NCI-H345 treated with DMSO at 0.1 percent for 48 hours (cell line): ENCODE data around the gene MAP4K3.
A peak's percentile ranks its signal among the peaks of the same experiment; 100 is the strongest.

Experiments
- DNase-seq: peaks from one replicate; lab custom pipeline; 2025; ENCODE audit not compliant: unreplicated experiment; lab: John Stamatoyannopoulos, UW

Gene MAP4K3

DNA sequence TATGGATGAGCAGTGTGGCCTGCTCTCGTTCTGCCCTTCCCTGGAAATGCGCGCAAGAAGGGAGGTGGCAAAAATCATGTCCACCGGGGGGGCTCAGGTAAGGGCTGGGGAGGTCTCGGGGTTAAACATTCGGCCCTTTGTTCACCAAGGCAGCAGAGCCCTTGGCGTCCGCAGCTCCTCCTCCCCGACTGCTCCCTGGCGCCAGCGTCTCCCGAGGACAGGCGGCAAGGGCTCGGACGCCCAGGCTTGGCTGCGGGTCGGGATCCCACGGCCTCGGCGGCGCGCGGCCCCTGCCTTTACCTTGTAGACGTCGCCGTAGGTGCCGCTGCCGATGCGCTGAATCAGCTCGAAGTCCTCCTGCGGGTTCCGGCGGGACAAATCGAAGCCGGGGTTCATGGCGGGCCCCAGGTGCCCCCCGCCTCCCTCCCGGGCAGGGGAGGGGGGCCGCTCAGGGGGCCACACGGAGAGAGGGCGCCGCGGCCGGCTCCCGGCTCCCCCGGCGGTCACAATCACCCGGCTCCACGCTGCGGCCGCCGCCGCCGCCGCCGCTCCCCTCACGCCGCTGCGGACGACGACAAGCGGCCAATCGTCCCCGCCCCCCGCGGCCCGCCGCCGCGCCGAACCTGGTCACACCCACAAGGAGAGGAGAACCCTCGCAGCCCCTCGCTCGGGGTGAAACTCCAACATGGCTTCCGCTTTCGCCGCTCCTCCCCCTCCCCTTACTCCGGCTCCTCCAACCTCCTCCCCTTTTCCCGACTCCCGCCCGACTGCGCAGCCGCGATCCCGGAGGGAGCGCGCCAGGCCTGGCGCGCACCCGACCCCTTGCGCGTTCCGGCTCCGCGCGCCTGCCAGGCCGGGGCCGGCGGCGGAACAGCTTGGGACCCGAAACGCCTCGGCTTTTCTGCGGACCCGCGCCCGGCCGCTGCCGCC, at the start of gene MAP4K3:
MAP4K3 (minus strand) TSS at position 694 of the 930 bp plus-strand sequence; CDS start at position 396, 298 bp downstream.
- peak; percentile 85 for DNase-seq

DNA sequence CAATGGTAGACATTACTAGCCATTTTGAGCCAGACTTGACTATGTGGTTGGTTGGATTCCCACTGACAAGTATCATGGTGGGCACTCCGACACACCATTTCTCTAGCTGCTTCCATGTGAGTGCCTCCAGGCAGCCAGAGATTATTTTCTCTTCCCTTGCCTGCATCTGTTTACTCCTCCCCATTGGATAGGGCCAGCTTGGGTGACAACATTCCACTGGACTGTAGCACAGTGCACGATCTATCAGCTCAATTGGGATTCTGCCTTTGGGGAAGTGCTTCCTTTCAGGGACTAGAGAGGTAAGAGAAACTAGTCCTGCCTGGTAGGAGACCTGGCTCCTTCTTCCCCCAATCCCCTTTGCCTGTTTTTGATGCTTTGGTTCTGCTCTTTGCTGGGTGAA, 49.0 kb upstream of the MAP4K3 start:
- DNase-seq = no peak

DNA sequence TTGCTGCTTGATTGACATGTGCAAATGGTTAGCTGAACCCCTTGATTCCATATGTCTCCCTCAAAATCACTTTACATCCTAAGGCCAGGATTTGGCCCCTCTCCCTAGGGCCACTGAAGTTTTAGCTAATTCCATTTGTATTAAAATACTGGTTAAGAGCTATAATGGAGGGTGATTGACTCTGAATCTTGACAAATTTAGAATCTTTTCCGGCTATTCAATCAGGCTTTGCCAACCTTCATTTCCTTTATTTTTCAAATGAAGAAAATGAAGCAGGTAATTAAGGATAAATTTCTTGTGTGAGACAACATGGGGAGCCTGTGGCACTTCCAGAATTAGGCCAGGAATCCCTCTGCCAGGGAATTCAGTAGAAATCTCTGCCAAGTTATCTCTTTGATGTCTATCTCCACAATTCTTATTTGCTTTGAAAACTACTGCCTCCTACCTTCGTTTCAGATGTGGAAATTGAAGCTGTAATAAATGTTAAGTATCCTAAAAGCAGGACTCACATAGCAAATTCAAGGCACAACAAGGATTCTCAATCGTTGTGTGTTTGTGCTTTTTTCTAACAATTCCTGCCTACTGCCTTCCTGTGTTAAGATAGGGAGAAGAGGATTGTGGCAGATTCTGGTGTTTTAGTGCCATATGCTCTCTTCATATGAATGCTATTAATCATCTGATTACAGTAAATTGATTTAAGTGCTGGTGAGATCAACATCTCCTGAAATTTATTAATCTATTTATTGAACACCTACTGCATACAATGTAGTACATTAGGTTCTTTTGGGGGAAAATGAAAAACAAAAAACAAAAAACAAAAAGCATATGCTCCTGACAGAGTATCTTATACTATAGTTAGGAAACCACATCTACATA, 47.8 kb upstream of the MAP4K3 start:
- no peak for DNase-seq

DNA sequence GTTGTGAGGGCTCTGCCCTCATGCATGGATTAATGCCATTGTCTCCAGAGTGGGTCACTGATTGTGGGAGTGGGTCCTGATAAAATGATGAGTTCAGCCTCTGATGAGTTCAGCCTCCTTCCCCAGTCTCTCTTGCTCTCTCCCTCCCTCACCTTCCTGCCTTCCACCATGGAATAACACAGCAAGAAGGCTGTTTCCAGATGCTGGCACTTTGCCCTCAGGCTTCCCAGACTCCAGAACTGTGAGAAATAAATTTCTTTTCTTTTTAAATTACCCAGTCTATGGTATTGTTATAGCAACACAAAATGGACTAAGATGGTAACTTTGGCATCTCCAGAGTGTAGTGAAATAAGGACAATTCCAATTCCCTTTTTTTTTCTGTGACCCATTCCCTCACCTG, 47.1 kb upstream of the MAP4K3 start:
- DNase-seq = no peak

DNA sequence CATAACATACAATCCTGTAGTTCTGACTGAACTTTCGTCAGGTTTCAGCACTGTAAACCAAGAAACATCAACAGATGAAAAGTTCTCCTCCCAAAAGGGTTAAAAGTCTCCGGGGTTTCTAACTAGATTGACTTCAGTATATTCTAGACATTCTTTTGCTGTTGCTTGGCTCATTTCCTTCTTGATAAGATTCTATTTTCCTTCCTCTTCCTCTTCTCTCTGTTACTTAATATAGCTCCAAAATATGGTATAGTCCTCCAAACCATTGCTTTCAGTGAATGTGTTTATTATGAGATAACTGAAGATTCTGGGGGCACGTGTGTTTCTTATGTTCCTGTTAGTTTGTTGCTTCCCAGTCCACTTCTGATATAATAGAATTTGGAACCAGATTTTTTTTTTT, 46.4 kb upstream of the MAP4K3 start:
- no peak for DNase-seq

DNA sequence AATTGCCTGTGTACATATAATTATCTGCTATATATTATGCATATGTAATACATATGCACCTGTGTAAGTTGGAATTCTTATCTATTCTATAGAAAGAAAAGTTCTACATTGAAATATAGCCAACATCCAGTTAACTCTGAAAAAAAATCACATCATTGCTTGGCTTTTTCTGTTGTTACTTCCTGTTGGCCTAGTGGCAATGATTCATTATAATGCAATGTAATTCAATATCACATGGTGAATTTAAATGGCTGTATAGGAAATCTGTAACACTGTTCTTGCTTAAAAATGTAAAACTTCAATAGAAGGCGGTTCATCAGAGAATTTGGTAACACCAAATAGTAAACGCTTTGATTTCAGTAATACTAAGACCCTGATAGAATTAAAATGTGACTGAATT, 44.5 kb upstream of the MAP4K3 start:
- no peak for DNase-seq

DNA sequence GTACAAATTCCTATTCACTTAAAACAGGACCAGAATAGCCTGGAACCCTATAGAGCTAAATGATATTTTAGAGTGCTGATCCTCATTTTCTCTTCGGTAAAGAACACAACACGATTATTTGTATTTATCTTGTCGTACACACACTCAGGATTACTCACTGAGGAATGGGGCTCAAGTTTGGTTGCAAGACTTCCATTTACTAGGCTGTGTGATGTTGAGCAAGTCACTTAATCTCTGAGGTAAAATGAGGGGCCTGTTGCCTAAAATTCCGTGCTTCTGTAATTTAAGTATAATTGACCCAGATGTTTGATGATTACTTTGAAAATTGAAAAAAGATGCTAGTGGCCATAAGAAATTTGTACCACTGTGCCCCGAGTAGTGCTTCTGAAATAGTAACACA, 42.6 kb upstream of the MAP4K3 start:
- no peak for DNase-seq

DNA sequence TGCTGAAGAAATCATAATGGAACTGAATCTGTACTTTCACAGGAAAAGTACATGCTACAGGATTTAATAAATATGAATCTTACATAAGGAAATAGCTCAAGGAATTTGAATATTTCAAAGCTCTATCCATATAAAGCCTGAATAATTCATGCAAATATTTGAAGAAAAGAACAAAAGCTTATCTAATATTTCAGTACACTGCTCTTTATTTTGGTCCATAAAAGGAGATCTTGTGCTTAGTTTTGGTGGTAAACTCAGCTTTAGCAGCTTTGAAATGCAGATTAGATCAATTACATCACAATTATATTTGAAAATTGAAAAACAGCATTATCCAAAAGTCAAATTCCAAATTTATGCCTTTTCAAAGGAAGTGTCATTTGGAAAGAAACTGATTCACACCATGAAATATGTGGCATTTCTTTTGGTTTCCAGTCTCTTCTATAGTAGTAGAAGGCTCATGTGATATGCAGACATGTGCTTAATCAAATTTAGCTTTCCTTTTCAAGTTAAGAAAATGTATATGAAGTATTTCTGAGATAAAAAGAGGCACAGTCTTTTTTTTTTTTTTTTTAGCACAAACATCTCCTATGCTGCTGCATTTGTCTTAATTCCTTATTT, 42.1 kb upstream of the MAP4K3 start:
- no peak for DNase-seq

DNA sequence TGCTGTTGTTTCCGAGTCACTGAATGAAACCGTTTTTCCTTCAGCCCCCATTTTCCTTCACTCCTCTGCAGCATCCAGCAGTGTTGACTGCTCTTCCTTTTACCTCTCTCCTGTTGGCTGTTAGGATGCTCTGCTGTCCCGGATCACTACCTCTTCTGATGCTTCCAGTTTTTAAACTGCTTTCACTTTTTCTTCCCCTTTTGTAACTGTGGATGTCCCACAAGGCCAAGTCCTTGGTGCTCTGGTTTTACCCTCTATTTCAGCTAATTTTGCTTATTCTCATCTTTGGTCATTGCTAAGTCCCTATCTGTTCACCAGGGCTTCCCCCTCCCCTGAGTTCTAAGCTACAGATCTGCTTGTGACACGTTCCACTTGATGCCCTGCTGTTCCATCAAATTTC, 39.4 kb upstream of the MAP4K3 start:
- no peak for DNase-seq

DNA sequence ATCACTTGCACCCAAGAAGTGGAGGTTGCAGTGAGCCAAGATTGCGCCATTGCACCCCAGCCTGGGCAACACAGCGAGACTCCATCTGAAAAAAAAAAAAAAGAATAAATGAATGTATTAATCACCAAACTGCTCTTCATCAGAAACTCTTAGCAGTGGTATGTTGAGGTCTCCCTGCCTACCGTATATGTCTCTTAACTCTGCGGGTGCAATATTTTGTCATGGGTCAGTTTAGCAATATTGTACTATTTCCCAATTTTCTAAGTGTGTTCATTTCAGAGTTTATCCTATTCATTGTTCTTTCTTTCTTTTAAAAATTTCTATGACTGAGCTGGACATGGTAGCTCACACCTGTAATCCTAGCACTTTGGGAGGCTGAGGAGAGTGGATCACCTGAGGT, 37.9 kb upstream of the MAP4K3 start:
- DNase-seq = no peak

DNA sequence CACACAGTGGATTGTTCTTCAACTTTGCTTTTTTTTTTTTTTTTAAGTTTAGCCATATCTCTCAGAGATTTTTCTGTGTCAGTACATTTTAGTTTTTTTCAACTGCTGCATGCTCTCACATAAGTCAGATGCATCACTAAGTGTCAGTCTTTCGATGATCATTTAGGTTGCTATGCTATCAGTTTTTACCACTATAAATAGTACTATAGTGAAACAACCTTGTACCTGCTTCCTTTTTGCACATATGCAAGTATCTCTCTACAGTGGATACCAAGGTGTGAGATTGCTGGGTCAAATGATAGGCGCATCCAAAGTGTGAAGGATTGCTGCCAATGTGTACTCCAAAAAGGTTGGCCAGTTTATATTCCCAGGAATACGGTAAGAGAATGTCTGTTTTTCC, 33.5 kb upstream of the MAP4K3 start:
- no peak for DNase-seq

DNA sequence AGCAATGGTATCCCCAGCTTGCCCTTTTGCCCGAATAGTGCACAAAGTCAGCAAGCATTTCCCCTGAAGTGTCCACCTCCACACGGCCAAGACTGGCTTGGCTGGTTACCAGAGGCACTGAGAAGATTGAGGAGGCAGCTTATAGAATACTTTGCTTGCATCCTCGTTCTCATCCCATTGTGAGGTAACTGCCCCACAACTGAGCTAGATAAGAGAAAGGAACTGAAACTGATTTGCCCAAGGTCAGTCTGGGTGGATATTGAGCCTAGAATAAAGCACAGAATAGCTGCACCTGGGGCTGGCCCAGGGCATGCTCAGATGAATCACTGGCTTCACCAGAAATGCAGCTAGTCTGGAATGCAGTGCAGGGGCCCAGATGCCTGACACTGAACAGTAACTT, 32.7 kb upstream of the MAP4K3 start:
- no peak for DNase-seq

DNA sequence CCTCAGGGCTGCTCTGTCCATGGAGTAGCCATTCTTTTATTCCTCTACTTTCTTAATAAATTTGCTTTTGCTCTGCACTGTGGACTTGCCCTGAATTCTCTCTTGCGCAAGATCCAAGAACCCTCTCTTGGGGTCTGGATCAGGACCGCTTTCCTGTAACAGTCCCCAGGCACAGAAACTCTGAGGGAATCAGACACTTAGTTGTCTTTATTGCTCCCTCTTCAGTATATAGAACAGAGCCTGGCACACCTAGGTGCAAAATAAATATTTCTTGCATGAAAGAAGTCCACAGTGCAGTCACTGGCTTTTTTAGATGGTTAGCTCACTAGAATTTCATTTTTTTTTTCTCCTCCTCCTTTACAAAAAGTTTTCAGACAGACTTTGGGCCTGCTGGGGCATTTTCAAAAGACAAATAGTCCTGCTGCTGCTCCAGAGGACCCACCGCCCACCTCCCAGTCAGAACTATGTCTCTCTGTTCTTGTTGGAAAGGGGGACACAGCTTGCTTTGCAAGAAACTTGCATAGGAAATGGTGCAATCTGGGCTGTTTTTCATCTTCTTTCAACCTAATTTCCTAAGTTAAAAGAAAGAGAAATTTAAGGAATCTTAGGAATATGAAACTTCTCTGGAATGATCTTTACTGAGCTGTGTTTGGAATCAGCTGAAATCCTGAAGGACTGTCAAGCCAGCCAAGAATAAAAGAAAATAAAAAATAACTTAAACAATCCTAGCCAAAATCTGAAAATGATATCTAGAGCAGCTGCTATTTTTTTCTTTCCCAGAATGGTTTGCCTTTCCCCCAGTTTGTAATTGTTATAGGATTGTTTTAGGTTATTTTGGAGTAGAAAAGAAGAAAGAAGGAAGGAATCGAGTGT, 31.7 kb upstream of the MAP4K3 start:
- no peak for DNase-seq

DNA sequence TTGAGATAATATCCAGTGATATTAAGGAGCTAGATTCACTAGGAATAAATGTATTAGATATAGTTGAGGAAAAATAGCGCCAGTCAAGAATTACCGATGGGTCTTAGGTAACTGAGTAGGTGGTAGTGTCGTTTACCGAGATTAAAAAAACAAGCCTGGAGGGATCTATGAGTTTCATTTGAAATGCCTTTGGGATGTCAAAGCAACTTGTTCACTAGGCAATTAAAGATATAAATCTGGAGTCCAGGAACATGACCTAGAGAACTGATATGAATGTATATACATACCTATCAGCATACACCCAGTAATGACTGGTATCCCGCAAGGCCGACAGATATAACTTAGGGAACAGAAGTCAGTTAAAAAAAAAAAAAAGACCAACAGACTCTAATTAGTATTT, 29.2 kb upstream of the MAP4K3 start:
- DNase-seq = no peak

DNA sequence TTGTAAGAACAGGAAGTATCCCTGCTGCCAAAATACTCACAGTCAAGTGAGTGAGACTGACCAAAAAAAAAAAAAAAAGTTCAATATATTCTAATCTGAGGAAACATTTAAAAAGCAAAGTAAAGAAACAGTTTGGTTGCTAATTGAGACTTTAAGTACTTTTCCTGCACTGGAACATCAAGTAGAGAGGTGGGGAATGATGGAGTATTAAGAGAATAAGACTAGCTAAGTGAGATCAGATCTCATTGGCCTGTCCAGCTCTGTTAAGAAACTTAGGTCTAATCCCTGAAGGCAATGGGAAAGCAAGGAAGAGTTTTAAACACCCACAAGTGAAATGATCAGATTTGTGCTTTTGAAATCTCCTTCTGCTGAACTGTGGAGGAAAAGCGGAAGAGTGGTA, 27.8 kb upstream of the MAP4K3 start:
- DNase-seq = no peak

DNA sequence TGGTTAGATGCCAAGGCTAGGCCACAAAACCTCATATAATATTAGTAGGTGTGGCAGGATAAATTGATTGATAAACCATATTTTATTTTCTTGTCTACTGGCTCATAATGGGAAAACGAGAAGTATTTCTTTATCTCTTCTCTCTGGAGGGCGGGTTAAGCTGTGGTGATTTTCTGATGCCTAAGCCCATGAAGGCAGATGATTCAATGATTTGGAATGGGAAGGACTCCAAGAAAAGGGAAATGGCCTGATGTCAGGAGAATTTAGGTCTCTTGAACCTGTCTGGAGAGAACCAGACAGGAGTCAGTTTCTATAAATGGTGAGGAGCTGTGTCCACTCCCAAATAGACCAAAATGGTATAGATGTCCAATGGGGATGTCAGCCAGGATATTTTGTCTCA, 18.7 kb upstream of the MAP4K3 start:
- no peak for DNase-seq

DNA sequence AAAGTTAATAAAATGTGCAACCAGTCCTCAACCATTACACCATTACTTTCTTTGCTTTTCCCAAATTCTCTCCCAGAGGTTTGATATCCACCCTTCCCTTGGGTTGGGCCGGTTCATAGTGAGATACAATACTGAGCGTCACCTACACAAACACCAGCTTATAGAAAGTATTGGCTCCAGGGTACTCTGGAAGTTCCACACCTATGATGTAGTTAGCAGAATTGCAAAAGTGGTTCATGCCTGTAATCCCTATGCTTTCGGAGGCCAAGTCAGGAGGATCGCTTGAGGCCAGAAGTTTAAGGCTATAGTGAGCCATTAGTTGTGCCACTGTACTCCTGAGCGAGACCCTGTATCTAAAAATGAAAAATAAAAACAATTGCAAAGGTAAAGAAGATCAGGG, 15.3 kb upstream of the MAP4K3 start:
- DNase-seq = no peak

DNA sequence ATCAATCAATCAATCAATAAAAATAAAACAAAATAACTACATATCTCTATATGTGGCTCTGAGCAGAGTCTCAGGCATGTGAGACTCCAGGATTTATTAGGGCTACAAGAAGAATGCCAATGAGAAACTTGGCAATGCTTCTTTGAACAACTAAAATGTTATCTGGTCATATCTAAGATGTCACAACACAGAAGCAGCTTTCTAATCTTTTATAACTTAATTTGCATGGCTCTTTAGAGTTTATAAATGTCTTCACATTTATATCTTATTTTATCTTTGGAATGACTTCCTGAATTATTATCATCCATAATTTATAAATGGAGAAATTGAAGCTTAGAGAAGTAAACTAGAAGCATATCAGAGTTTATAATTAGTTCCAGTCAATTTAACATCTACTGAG, 14.9 kb upstream of the MAP4K3 start:
- no peak for DNase-seq

DNA sequence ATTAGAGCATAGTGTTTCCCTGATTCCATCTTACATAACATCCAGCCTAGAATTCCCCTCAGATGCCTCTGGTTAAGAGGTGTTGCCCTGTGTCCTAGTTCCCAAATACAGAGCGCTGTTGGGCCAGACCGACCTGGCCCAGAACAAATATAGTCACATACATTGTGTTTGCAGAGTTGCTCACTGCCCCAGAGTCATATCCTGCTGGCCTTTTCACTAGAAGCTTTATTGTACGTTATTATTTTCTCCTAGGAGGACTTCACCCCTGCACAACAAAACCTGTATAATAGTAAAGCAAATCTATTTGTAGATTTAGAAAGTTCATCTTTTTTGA, 11.1 kb upstream of the MAP4K3 start:
- DNase-seq = no peak

DNA sequence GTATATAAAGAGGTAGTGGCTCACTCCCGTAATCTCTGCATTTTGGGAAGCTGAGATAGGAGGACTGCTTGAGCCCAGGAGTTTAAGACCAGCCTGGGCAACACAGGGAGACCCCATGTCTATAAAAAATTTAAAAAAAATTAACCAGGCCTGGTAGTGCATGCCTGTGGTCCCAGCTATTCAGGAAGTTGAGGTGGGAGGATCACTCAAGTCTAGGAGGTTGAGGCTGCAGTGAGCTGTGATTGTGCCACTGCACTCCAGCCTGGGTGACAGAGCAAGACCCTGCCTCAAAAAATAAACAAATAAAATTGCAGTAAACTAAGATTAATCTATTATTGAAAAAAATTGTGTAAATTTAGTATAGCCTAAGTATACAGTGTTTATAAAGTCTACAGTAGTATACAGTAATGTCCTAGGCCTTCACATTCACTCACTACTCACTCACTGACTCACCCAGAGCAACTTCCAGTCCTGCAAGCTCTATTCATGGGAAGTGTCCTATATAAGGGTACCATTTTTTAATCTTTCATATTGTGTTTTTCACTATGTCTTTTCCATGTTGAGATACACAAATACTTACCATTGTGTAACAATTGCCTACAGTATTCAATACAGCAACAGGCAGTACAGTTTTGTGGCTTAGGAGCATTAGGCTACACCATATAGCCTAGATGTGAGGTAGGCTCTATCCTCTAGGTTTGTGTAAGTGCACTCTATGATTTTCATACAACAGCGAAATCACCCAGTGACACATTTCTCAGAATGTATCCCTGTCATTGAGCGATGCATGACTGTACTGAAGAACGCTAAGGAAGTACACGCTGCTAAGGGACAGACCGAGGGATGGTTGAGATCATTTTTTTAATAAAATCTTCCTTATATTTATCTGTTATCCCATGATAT, 10.4 kb upstream of the MAP4K3 start:
- DNase-seq = no peak
